GM21737 (cell line): ENCODE results near the gene SENP1.
"Not testable (repeated sequence)": the region's sequence is repeated elsewhere in the genome, so short reads cannot be mapped to it uniquely, and the experiment has no call there.

Experiments
- ATAC-seq: cut with Tn5 transposase; IDR thresholded peaks from one replicate; pipeline ENCODE4 v1.9.1; 2021; ENCODE audit warnings: mild to moderate bottlenecking, moderate library complexity; ENCODE audit not compliant: unreplicated experiment

Gene SENP1

DNA sequence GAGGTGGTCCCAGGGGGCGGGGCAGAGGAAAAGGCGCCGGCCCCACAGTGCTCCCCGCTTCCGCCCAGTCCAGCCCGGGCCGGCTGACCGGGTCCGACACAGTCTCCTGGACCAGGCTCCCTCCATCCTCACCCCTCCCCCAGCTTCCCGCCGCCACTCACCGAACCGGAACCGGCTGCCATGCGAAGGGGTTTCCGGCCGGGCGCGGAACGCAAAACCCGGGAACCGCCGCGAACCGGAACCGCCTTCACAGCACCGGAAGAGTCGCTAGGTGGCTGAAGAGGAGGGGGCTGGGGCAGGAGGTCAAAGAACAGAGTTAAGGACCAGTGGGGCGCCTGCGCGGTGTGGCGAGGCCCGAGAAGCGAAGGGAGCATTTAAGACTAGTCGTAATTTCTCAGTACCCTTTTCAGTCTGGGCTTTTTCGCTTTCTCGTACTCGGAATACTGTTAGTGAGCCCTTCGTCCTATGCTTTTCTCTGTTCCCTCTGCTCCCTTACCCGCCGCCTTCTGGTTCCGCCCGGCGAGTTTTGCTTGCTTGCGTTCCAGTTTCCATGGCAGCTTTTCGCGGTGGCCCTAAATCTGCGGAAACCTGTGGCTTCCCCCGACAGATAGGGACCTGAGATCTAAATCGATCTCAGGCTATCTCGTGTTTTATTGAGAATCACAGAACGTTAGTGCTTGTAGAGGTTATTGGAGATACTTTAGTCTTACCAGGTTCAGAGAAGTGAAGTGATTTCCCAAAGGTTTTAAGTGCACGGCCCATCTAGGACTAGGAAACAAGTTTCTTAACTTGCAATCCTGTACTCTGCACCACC lies at the start of gene SENP1:
Gene SENP1, minus strand, starts transcription at position 213 of the 814 bp plus-strand sequence. CDS start 4,607 bp downstream, outside the sequence.
- ATAC-seq, result peak; percentile 56

DNA sequence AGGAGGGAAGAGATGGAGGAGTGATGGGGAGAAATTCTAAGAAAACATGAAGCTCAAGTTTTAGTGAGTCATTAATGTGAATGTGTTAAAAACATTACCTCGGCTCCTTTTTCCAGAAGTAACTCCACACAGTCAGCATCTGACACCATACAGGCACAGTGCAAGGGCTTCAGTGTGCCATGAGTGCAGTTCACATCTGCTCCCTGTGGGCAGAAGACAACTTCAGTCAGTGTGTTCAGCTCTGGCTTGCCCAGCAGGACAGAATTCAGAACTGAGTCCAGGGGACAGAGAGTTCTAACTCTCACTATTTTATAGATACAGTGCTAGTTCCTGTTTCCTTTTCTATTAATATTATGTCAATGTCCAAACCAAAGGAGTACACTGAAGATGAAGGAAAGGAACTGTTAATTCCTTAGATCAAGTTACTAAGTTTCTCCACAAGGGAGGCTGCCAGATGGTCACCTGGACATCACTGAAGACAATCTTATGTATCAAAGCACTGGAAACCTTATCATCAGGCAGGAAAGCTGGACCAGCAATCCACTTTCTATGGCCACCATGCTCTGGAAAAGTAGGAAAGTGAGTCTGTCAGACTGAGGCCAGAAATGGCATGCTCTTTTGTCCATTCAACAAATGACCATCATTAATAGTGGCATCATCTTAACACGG lies 45.4 kb upstream of the SENP1 start:
- ATAC-seq, result no peak

DNA sequence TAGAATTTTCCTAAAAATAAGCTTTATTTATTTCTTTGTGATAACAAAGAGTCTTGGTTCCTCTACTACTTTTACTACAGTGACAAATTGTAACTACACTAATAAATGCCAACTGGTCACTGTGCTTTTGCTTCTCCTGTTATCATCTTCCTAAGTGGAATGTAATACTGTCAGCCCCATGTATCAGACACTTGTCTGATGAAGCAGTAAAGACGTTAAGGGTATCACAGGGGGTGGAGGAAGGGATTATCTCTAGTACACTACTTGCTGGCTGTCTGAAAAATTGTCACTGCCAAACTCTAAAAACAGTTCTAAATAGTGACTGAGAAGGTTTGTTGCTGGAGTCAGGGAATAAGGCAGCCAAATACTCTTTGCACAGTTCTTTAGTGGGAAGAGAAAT lies 40.1 kb upstream of the SENP1 start:
- no peak for ATAC-seq

- ATAC-seq, result no peak
These were observed 38.0 kb upstream of the SENP1 start for GRCh38 chr12:48143898-48144297.

DNA sequence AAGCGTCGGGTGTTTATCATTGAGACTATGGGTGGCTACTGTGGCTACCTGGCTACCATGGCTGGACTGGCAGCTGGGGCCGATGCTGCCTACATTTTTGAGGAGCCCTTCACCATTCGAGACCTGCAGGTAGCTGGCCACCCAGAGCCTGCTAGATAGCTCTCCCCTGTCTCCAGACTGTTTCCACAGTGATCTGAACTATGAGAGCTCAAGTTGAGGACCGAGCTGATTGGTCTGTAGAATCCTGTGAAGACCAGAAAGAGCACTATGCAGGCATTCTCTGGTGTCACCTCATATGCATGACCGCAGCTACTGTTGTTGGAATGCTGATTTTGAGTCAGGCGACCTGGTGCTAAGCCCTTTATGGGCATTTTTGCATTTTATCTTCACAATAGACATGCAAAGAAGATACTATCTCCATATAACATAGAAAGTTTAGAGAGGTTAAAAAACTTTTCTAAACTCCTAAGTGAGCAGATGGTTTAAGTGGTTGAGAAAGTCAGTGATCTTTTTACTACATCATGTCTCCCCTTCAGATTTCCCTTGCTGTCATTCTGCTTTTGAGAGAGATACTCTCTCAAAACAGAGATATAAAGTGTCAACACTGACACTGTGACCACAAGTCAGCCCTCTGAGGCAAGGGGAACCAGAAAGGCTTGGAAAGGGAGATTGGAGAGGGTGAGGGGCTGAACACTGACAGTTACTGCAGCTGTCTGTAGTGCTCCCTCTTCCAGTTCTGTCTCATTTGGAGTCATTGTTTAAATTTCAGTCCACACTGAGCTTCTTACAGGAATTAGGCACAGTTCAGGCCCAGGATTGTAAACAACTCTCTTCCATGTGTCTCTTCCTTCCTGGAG lies 37.2 kb upstream of the SENP1 start:
- no peak for ATAC-seq

GRCh38 chr12:48135027-48135426 lies 29.1 kb upstream of the SENP1 start:
- ATAC-seq, result no peak

GRCh38 chr12:48132826-48133225 lies 26.9 kb upstream of the SENP1 start:
- no peak for ATAC-seq

GRCh38 chr12:48131517-48131916 lies 25.6 kb upstream of the SENP1 start:
- ATAC-seq, result no peak

GRCh38 chr12:48129376-48129775 lies 23.5 kb upstream of the SENP1 start:
- no peak for ATAC-seq

DNA sequence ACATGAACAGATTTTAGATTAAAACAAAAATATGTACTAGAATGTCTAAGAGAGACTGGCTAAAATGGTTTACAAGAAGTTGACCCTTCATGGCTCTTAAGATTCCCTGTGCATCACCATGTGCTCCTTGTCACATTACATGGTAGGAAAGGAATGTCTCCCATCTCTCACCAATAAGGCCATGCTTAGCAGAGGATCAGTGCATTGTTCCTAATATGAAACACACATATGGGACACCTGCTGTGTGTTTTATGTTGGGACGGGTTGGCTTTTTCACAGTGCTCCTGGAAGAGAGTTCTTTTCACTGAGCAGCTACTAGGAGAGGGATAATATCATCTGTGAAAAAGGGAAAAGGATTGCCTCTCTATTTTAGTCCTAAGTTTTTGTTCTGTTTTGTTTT lies 22.9 kb upstream of the SENP1 start:
- ATAC-seq, result no peak

GRCh38 chr12:48126953-48127630 lies 21.2 kb upstream of the SENP1 start:
- ATAC-seq, result no peak

DNA sequence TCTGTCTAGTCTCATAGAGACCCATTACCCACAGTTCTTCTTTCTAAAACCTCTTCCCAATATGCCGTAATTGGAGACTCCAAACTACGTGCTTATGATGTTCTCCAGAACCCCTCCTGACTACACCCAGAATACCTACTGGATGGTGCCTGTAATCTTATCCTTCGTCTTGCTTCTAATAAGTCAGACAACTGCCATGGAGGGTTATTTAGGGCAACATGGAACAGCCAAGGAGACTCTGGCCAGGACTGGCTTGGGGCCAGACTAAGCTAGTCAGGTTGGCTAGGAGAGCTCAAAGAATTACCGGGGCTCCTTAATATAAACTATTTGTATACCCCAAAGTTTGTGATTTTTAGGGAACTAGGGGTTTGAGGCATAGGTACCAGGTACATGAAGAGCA lies 20.1 kb upstream of the SENP1 start:
- no peak for ATAC-seq

DNA sequence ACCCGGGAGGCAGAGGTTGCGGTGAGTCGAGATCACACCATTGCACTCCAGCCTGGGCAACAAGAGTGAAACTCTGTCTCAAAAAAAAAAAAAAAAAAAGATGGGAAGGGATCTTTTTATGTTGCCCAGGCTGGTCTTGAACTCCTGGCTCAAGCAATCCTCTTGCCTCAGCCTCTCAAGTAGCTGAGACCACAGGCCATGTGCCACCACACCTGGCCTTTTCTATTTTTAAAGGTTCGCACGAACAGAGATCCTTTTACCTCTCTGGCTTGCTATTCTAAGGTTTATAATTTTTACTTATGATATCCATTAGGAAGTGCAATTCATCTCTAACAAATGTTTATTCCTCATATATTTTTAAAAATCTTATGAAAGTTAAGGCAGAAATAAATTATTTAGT lies 19.7 kb upstream of the SENP1 start:
- ATAC-seq, result not testable (repeated sequence)

DNA sequence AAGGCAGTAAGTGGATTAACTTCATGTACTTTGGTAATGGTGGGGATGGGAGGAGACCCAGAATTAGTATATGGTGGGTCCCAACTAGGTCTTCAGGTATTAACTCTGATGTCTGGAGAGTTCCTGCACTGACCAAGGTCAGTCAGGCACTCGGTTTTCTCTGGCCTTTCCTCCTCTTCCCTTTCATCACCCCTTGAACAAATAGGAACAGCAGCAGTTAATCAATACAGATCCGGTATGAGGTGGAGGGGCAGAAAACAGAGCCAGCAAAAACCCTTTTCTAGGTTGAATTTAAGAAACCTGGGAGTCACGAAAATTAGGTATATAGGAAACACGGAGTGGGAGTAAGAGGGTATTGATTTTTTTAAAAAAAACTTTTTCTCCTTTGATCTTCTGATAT lies 17.3 kb upstream of the SENP1 start:
- no peak for ATAC-seq

DNA sequence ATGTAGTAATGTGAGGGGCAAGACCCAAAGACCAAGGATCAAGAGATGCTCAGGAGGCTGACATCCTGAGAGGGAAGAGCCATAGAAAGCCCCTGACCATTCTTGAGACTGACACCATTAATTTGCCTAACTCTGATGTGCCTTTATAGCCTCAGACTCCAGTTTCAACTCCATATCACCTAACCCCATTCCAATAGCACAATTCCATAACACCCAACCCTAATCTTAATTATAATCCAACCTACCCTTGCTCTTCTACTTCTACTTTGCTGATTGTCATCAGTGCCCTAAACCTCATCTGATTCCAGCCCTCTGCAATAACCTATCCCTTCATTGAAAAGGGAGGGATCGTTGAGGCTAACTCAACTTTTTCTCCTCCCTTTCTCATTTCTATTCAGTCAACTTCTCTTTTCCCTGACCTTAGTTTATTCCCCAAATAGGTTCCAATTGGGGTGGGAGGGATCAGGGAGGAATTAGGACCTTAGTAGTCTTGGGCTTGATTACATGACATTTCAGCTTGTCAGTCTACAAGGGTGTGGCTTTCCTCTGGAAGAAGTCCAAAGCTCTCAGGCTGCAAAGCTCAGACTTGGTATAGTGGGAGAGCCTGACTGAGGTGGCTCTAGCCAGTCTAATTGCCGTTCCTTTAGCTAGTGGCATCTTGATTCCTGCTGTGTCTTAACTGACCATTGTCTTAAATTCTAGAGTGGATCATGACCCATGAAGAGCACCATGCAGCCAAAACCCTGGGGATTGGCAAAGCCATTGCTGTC lies 16.4 kb upstream of the SENP1 start:
- ATAC-seq, result no peak

- no peak for ATAC-seq
These were observed 15.6 kb upstream of the SENP1 start for GRCh38 chr12:48121522-48121921.

DNA sequence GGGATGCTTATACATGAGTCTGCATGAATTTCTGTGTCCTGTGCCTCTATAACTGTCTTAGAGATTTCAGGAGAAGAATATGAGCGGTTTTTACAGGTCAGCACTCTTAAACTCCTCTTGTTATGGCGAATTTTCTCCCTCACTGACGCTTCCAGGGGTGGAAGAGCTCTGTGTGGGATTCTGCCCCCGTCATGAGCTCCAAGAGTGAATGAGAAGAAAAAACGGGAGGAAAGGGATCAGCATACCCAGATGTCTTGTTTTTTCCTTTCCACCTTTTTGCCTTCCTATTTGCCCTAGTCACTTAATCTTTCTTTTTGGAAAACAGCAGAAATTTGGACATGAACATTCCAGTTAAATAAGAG lies 13.9 kb upstream of the SENP1 start:
- ATAC-seq, result no peak

DNA sequence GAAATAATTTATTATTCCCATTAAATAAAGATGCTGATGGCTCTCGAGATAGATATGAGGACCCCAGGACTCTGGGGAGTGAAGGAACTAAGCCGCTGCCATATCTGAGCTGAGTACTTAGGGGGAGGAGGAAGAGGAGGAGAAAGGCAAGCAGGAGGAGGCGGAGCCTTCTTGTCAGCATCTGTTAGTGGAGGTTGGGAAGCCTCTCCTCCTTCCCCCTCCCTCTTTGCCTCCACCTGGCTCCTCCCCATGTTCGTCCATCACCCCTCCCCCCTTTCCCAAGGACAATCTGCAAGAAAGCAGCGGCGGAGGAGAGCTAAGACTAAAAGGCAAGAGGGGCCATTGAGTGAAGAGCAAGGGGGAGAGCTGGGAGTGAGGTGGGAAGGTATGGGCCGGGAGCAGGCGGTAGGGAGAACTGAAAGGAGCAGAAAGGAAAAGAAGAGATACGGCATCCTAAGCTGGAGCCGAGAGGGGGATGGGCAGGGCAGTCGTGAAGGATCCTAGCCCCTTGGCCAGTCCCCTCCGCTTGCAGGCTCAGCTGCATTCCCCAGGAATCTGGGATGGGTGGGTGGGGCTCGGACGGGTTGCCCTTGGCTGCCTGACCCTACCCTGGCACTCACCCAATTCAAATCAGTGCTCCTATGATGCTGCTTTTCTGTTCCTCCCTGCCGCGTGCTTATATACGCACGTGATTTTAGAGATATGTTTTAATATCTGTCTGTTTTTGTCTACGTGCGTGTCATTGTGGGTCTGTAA lies 13.4 kb upstream of the SENP1 start, which contains the start of gene PFKM:
Gene PFKM, plus strand, starts transcription at position 287 of the 756 bp plus-strand sequence. CDS start 3,411 bp downstream, outside the sequence.
- peak; percentile 99 for ATAC-seq

DNA sequence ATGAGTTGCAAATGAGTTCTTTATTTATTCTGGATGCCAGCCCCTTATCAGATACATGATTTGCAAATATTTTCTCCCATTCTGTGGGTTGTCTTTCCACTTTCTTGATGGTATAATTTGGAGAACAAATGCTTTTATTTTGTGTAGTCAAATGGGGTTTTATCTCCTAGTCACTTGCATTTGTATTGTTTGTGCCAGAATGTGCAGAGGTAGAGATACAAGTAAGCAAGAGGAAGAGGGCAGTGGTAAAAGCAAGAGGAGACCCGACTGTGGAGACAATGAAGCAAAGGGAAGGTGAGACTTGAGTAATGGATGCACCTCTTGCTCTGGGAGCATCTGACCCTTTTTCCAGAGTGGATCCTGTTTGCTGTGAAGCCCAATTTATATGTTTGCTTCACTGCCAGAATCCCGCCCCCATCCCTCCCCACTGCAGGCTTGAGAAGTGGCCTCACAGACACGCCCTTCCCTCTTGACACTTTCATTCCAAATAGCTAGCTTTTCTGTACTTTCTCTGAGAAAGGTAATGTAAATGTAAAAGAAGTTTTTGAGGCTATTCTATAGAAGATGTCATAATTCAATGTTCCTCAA lies 12.5 kb upstream of the SENP1 start:
- no peak for ATAC-seq
